Measurements from ENCODE around the gene CMTM1.

Gene CMTM1

GRCh38 chr16:66569131-66569530 is 2.9 kb downstream of the CMTM1 start:
- no peaks in the 10 kb centered on the region for H3K27me3 ChIP-seq (replicated peaks; ENCODE audit: control insufficient read depth, insufficient read depth, low read length)
- DNase-seq (ENCODE audit: low read depth), result peak; percentile 82
- H3K4me3 ChIP-seq (ENCODE audit: low read length), result peak overlapping the region; percentile 47
- H3K4me1 ChIP-seq (ENCODE audit: control insufficient read depth, insufficient read depth, low read length), result peaks cover 29% of the 10 kb centered on the region
- H3K9ac ChIP-seq (ENCODE audit: low read length), result peak overlapping the region; percentile 49
- peaks cover 17% of the 10 kb centered on the region for H3K36me3 ChIP-seq (ENCODE audit: control insufficient read depth, insufficient read depth, low read length, severe bottlenecking)
- H3K9me3 ChIP-seq (ENCODE audit: control insufficient read depth, low read length), result no peaks in the 10 kb centered on the region

- Histone ChIP-seq H3K9me3 (ENCODE audit: control insufficient read depth, low read length) (no peaks in the 10 kb centered on the region), H3K36me3 (ENCODE audit: control insufficient read depth, insufficient read depth, low read length, severe bottlenecking) (peaks cover 14% of the 10 kb centered on the region), H3K9ac (ENCODE audit: low read length) (peak overlapping the region; percentile 49), H3K27me3 (replicated peaks; ENCODE audit: control insufficient read depth, insufficient read depth, low read length) (no peaks in the 10 kb centered on the region), H3K4me1 (ENCODE audit: control insufficient read depth, insufficient read depth, low read length) (peaks cover 29% of the 10 kb centered on the region), H3K4me3 (ENCODE audit: low read length) (peak overlapping the region; percentile 47)
- DNase-seq (ENCODE audit: low read depth), result peak; percentile 80
Observed at GRCh38 chr16:66569827-66570405, 3.7 kb downstream of the CMTM1 start.

- Histone ChIP-seq H3K9me3 (ENCODE audit: control insufficient read depth, low read length) (no peaks in the 10 kb centered on the region), H3K36me3 (ENCODE audit: control insufficient read depth, insufficient read depth, low read length, severe bottlenecking) (no peaks in the 10 kb centered on the region), H3K9ac (ENCODE audit: low read length) (no peak overlapping the region), H3K4me1 (ENCODE audit: control insufficient read depth, insufficient read depth, low read length) (peaks cover 32% of the 10 kb centered on the region), H3K4me3 (ENCODE audit: low read length) (no peak overlapping the region), H3K27me3 (replicated peaks; ENCODE audit: control insufficient read depth, insufficient read depth, low read length) (peaks cover under 1% of the 10 kb centered on the region)
- no peak for DNase-seq (ENCODE audit: low read depth)
Observed at GRCh38 chr16:66572356-66572755, 6.1 kb downstream of the CMTM1 start.

- H3K4me1 ChIP-seq (ENCODE audit: control insufficient read depth, insufficient read depth, low read length), result peaks cover 31% of the 10 kb centered on the region
- H3K9ac ChIP-seq (ENCODE audit: low read length), result no peak overlapping the region
- H3K4me3 ChIP-seq (ENCODE audit: low read length), result no peak overlapping the region
- peaks cover 9% of the 10 kb centered on the region for H3K27me3 ChIP-seq (replicated peaks; ENCODE audit: control insufficient read depth, insufficient read depth, low read length)
- H3K36me3 ChIP-seq (ENCODE audit: control insufficient read depth, insufficient read depth, low read length, severe bottlenecking), result no peaks in the 10 kb centered on the region
- no peak for DNase-seq (ENCODE audit: low read depth)
- H3K9me3 ChIP-seq (ENCODE audit: control insufficient read depth, low read length), result no peaks in the 10 kb centered on the region
Observed at GRCh38 chr16:66574081-66574480, 7.8 kb downstream of the CMTM1 start.

GRCh38 chr16:66574531-66574930 is 8.3 kb downstream of the CMTM1 start:
- Histone ChIP-seq H3K9ac (ENCODE audit: low read length) (no peak overlapping the region), H3K4me1 (ENCODE audit: control insufficient read depth, insufficient read depth, low read length) (peaks cover 26% of the 10 kb centered on the region), H3K36me3 (ENCODE audit: control insufficient read depth, insufficient read depth, low read length, severe bottlenecking) (no peaks in the 10 kb centered on the region), H3K27me3 (replicated peaks; ENCODE audit: control insufficient read depth, insufficient read depth, low read length) (peaks cover 9% of the 10 kb centered on the region), H3K9me3 (ENCODE audit: control insufficient read depth, low read length) (no peaks in the 10 kb centered on the region), H3K4me3 (ENCODE audit: low read length) (no peak overlapping the region)
- DNase-seq (ENCODE audit: low read depth), result no peak

- no peak for DNase-seq (ENCODE audit: low read depth)
Observed at GRCh38 chr16:66575060-66575459, 8.8 kb downstream of the CMTM1 start.

GRCh38 chr16:66576296-66576695 is 10.1 kb downstream of the CMTM1 start:
- no peak overlapping the region for H3K9ac ChIP-seq (ENCODE audit: low read length)
- no peaks in the 10 kb centered on the region for H3K9me3 ChIP-seq (ENCODE audit: control insufficient read depth, low read length)
- peaks cover 30% of the 10 kb centered on the region for H3K4me1 ChIP-seq (ENCODE audit: control insufficient read depth, insufficient read depth, low read length)
- no peak overlapping the region for H3K4me3 ChIP-seq (ENCODE audit: low read length)
- H3K27me3 ChIP-seq (replicated peaks; ENCODE audit: control insufficient read depth, insufficient read depth, low read length), result peaks cover 9% of the 10 kb centered on the region
- no peaks in the 10 kb centered on the region for H3K36me3 ChIP-seq (ENCODE audit: control insufficient read depth, insufficient read depth, low read length, severe bottlenecking)
- DNase-seq (ENCODE audit: low read depth), result no peak

More at GRCh38 chr16:66575060-66575459, 8.8 kb downstream of the CMTM1 start:
- Histone ChIP-seq H3K9ac (ENCODE audit: low read length) (no peak overlapping the region), H3K36me3 (ENCODE audit: control insufficient read depth, insufficient read depth, low read length, severe bottlenecking) (no peaks in the 10 kb centered on the region), H3K4me3 (ENCODE audit: low read length) (no peak overlapping the region), H3K27me3 (replicated peaks; ENCODE audit: control insufficient read depth, insufficient read depth, low read length) (peaks cover 9% of the 10 kb centered on the region), H3K9me3 (ENCODE audit: control insufficient read depth, low read length) (no peaks in the 10 kb centered on the region), H3K4me1 (ENCODE audit: control insufficient read depth, insufficient read depth, low read length) (peaks cover 23% of the 10 kb centered on the region)

GRCh38 chr16:66578651-66579531 is 12.7 kb downstream of the CMTM1 start, which contains the start of gene CMTM2:
TSS of gene CMTM2 (plus strand) at chr16:66579463. CDS start at chr16:66579608, 145 bp downstream.
- H3K27me3 ChIP-seq (replicated peaks; ENCODE audit: control insufficient read depth, insufficient read depth, low read length), result peaks cover 9% of the 10 kb centered on the region
- peak within 1 kb of the TSS; percentile 25 for H3K9ac ChIP-seq (ENCODE audit: low read length)
- DNase-seq (ENCODE audit: low read depth), result no peak
- no peak within 1 kb of the TSS for H3K4me3 ChIP-seq (ENCODE audit: low read length)
- H3K36me3 ChIP-seq (ENCODE audit: control insufficient read depth, insufficient read depth, low read length, severe bottlenecking), result no peaks in the 10 kb centered on the region
- H3K4me1 ChIP-seq (ENCODE audit: control insufficient read depth, insufficient read depth, low read length), result peaks cover 41% of the 10 kb centered on the region
- no peaks in the 10 kb centered on the region for H3K9me3 ChIP-seq (ENCODE audit: control insufficient read depth, low read length)

GRCh38 chr16:66580605-66581209 is 14.5 kb downstream of the CMTM1 start:
- Histone ChIP-seq H3K36me3 (ENCODE audit: control insufficient read depth, insufficient read depth, low read length, severe bottlenecking) (no peaks in the 10 kb centered on the region), H3K4me1 (ENCODE audit: control insufficient read depth, insufficient read depth, low read length) (peaks cover 41% of the 10 kb centered on the region), H3K9ac (ENCODE audit: low read length) (peak overlapping the region; percentile 60), H3K27me3 (replicated peaks; ENCODE audit: control insufficient read depth, insufficient read depth, low read length) (peaks cover 9% of the 10 kb centered on the region), H3K4me3 (ENCODE audit: low read length) (peak overlapping the region; percentile 59), H3K9me3 (ENCODE audit: control insufficient read depth, low read length) (no peaks in the 10 kb centered on the region)
- DNase-seq (ENCODE audit: low read depth), result peak; percentile 93

- Histone ChIP-seq H3K9me3 (ENCODE audit: control insufficient read depth, low read length) (no peaks in the 10 kb centered on the region), H3K36me3 (ENCODE audit: control insufficient read depth, insufficient read depth, low read length, severe bottlenecking) (no peaks in the 10 kb centered on the region), H3K4me1 (ENCODE audit: control insufficient read depth, insufficient read depth, low read length) (peaks cover 41% of the 10 kb centered on the region), H3K27me3 (replicated peaks; ENCODE audit: control insufficient read depth, insufficient read depth, low read length) (peaks cover 9% of the 10 kb centered on the region), H3K9ac (ENCODE audit: low read length) (peak overlapping the region; percentile 60), H3K4me3 (ENCODE audit: low read length) (peak overlapping the region; percentile 59)
- DNase-seq (ENCODE audit: low read depth), result peak; percentile 46
Observed at GRCh38 chr16:66581246-66581952, 15.2 kb downstream of the CMTM1 start.

Measured in adipocyte (in vitro differentiated cells).